ENCODE results near the gene POLN.

Gene POLN

GRCh38 chr4:2262145-2262943, 20.4 kb upstream of the POLN start:
- peak; percentile 100 for DNase-seq (ENCODE audit: low read depth)
- TF ChIP-seq, protein P1, sequence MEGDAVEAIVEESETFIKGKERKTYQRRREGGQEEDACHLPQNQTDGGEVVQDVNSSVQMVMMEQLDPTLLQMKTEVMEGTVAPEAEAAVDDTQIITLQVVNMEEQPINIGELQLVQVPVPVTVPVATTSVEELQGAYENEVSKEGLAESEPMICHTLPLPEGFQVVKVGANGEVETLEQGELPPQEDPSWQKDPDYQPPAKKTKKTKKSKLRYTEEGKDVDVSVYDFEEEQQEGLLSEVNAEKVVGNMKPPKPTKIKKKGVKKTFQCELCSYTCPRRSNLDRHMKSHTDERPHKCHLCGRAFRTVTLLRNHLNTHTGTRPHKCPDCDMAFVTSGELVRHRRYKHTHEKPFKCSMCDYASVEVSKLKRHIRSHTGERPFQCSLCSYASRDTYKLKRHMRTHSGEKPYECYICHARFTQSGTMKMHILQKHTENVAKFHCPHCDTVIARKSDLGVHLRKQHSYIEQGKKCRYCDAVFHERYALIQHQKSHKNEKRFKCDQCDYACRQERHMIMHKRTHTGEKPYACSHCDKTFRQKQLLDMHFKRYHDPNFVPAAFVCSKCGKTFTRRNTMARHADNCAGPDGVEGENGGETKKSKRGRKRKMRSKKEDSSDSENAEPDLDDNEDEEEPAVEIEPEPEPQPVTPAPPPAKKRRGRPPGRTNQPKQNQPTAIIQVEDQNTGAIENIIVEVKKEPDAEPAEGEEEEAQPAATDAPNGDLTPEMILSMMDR (IDR thresholded peaks at IDR 0.05; ENCODE audit: insufficient read depth, low read depth, low read length, missing control alignments) = no peak
- H3K4me3 ChIP-seq (ENCODE audit: low read depth, low read length) = peak overlapping the region; percentile 63

- TF ChIP-seq, protein P1 (IDR thresholded peaks at IDR 0.05; ENCODE audit: insufficient read depth, low read depth, low read length, missing control alignments) = no peak
- no peak for DNase-seq (ENCODE audit: low read depth)
- peak within 1 kb of the TSS; percentile 66 for H3K4me3 ChIP-seq (ENCODE audit: low read depth, low read length)
Measured at GRCh38 chr4:2261853-2262144, 19.9 kb upstream of the POLN start, which contains the start of gene MXD4. Gene MXD4 (minus strand): TSS chr4:2262109. CDS start chr4:2261980, 129 bp downstream.

DNA sequence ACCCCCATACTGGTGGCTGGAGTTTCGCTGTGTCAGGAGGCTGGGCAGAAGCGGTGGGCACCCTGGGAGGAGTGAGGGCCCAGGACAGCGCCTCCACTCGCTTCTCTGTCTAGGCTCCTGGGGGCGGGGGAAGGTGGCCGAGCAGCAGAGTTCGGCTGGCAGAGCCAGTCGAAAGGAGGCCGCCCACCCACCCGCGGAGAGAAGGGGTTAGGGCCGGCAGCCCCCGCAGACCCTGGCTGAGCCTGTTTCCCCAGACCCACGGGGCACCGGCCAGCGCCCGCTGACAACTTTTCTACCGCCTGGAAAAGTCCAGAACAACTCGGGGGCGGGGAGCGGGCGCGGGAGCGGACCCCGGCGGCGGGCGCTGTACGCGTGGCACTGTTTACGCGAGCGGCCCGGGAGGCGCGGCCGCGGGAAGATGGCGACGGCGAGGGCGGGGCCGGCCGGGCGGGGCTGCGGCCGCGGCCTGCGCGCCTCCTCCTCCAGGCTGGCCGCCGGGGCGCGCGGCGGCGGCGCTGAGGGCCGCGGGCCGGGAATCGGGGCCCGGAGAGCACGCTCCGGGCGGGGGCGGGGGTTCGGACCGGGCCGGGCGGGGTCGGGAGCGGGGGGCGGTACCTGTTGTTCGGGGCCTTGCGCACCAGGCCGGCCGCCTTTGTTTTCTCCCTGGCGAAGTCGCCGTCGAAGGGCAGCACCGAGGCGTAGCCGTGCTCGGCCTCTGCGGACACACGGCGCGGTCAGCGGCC, 19.4 kb upstream of the POLN start:
- TF ChIP-seq, protein P1 (IDR thresholded peaks at IDR 0.05; ENCODE audit: insufficient read depth, low read depth, low read length, missing control alignments) = no peak
- peak overlapping the region; percentile 66 for H3K4me3 ChIP-seq (ENCODE audit: low read depth, low read length)
- peak; percentile 61 for DNase-seq (ENCODE audit: low read depth)

- H3K4me3 ChIP-seq (ENCODE audit: low read depth, low read length) = peak overlapping the region; percentile 66
- TF ChIP-seq, protein P1 (IDR thresholded peaks at IDR 0.05; ENCODE audit: insufficient read depth, low read depth, low read length, missing control alignments) = no peak
- DNase-seq (ENCODE audit: low read depth) = no peak
Measured at GRCh38 chr4:2260344-2261109, 18.6 kb upstream of the POLN start.

GRCh38 chr4:2259541-2260343, 17.8 kb upstream of the POLN start:
- DNase-seq (ENCODE audit: low read depth) = no peak
- TF ChIP-seq, protein P1 (IDR thresholded peaks at IDR 0.05; ENCODE audit: insufficient read depth, low read depth, low read length, missing control alignments) = no peak
- H3K4me3 ChIP-seq (ENCODE audit: low read depth, low read length) = no peak overlapping the region

GRCh38 chr4:2259036-2259540, 17.2 kb upstream of the POLN start:
- DNase-seq (ENCODE audit: low read depth) = no peak
- no peak overlapping the region for H3K4me3 ChIP-seq (ENCODE audit: low read depth, low read length)
- TF ChIP-seq, protein P1 (IDR thresholded peaks at IDR 0.05; ENCODE audit: insufficient read depth, low read depth, low read length, missing control alignments) = no peak

Measured in GM12865 (cell line).